ENCODE results near the gene TRIO.

TRIO gene

DNA sequence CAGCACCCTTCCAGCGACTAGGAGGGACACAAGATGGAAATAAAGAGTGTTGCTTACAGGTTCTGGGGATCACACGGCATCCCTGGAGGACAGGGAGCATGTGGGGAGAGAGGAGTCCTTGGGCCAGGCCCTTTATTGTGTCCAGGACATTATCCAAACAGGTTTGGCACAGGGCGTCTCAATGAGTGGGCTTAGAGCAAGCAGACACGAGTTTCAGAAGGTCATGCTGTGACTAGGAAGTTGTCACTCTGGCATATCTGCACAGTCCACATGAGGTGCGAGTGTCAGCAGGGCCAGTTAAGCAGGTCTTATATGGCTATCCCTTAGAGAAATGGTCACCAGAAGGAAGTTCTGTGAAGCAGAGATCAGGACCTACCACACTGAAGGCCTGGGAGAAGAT lies 263.9 kb downstream of the TRIO start:
- DNase-seq (ENCODE audit: insufficient read length, low spot score): no peak
- no peak for FAIRE-seq
- TF ChIP-seq, protein P1, sequence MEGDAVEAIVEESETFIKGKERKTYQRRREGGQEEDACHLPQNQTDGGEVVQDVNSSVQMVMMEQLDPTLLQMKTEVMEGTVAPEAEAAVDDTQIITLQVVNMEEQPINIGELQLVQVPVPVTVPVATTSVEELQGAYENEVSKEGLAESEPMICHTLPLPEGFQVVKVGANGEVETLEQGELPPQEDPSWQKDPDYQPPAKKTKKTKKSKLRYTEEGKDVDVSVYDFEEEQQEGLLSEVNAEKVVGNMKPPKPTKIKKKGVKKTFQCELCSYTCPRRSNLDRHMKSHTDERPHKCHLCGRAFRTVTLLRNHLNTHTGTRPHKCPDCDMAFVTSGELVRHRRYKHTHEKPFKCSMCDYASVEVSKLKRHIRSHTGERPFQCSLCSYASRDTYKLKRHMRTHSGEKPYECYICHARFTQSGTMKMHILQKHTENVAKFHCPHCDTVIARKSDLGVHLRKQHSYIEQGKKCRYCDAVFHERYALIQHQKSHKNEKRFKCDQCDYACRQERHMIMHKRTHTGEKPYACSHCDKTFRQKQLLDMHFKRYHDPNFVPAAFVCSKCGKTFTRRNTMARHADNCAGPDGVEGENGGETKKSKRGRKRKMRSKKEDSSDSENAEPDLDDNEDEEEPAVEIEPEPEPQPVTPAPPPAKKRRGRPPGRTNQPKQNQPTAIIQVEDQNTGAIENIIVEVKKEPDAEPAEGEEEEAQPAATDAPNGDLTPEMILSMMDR (IDR thresholded peaks at IDR 0.05; ENCODE audit: insufficient read depth, missing control alignments): no peak

DNA sequence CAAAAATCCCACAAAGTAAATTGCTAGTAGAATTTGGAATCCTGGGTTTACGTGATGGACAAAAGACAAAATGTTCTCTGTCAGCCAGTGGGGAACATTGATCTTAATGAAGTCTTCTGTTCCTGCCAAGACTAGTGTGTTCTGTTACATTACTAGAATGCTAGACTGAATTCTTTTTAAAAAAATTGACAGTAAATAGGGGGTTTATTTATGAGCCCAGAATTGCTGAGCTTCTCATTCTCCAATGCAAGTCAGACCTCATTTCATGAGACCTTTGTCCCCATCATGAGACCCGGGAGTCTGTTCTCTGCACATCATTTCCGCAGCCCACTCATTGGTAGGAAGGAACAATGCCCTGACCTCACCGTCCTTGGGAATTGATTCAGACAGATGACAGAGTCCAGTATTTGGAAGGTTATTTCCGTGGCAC lies 264.6 kb downstream of the TRIO start:
- TF ChIP-seq, protein P1 (IDR thresholded peaks at IDR 0.05; ENCODE audit: insufficient read depth, missing control alignments): no peak
- DNase-seq (ENCODE audit: insufficient read length, low spot score) (no peak), FAIRE-seq (no peak)

DNA sequence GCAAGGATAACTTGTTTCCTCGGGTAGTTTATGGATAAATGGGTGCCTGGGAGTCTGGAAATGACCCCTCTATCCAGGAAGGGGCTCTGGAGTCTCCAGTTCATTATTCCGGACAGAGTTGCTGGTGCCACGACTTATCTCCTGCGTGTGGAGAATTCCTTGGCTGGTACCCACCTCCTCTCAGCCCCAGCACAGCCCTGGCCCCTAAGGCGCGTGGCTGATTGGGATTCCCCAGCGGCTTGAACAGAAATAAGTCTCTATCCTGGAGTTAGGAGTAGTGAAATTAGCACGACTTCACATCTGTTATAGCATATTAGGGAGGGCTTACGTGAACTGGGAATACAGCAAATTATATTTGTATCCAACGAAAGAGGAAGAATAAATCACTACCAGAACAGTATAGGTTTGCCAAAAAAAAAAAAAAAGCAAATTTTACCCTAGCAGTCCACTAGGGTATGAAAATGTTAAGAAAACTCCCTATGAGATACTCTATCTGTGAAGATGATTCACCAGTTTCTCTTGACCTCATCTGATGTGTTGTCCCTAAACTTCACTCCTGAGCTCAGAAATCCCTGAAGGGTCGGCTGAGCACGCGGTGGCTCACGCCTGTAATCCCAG lies 265.9 kb downstream of the TRIO start:
- FAIRE-seq: no peak
- DNase-seq (ENCODE audit: insufficient read length, low spot score): no peak
- TF ChIP-seq, protein P1 (IDR thresholded peaks at IDR 0.05; ENCODE audit: insufficient read depth, missing control alignments): no peak

DNA sequence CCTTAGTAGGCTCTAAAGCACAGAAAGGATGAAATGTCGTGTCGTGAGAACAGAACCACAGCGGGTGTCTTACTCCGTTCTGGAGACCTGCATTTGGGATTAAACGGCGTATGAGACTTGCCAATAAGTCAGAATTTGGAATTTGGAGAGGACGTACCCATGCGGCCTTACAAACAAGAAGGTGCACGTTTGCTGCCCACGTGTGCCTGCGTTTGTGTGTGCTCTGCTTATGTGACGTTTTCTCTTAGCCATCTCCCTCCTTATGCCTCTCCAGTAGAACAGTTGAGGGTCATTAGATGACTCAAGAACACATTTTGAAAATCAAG lies 266.9 kb downstream of the TRIO start:
- TF ChIP-seq, protein P1 (IDR thresholded peaks at IDR 0.05; ENCODE audit: insufficient read depth, missing control alignments): no peak
- FAIRE-seq: no peak
- no peak for DNase-seq (ENCODE audit: insufficient read length, low spot score)

DNA sequence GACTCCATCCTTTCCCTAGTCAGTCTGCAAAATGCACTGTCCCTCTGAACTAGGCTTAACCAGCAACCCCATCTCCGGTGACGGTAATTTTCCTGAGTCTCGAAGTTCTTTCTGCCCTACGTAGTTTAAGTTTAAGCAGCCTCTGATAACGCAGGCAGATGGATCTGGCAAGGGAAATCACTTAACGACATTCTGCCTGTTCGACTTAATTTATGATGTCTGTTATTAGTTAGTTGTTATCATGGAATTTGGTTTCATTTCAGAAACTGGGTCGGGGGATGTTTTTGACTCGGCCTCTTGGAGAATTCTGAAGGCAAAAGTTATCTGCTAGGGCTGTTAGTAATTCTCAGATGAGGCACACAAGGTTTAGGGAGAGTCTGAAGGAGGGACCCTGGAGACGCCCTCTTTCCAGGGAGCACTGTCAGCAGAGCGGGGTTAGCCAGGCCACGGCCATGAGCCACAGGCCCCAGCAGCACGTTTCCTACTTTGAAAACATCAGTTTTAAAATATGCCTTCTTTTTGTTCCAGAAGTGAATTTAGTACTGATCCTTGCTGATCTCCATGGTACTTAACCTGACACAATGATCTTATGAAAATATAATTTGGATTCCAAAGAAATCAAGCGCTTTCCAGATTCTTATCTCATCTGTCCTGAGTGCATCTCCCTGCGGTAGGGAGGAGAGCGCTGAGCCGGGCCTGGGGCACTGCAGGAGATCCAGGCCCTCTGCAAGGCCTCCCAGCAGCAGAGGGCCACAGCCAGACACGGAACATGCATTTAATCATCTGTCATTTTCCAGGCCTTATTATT lies 267.5 kb downstream of the TRIO start:
- no peak for FAIRE-seq
- TF ChIP-seq, protein P1 (IDR thresholded peaks at IDR 0.05; ENCODE audit: insufficient read depth, missing control alignments): no peak
- DNase-seq (ENCODE audit: insufficient read length, low spot score): no peak

DNA sequence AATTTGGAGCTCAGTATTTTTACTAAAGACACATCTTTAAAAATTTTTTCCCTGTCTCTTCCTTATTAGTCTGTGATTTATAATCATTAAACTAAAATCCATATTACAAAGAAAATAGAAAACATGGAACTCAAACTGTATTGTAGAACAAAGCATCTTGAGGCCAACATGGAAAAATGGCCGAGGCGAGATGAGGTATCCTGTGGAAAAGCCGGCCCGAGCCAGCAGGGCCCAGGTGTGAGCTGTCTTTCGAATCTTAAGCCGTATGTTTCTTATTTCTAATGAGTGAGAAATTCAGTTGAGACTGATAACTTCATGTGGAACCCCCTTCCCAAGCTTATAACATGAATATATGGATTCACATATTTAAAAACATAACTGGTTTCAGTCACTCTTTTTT lies 268.1 kb downstream of the TRIO start:
- TF ChIP-seq, protein P1 (IDR thresholded peaks at IDR 0.05; ENCODE audit: insufficient read depth, missing control alignments): no peak
- no peak for FAIRE-seq
- no peak for DNase-seq (ENCODE audit: insufficient read length, low spot score)

DNA sequence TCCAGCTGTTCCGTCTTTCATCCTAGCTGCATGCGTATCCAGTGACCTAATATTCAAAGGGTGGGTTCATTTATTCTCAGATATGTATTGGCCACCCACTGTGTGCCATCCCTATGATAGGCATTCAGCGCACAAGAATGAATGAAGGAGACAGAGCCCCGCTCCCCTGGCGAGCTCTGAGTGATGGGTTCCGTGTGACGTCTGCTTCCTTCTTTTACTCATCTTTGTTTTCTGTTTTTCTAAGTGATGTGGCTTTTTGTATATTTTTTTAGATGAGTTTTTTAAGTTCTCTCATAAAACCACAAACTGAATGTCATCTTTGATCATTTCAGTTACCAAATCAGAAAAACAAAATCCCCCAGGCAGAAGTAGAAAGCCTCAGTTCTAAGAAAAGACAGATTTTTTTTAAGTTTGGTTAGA lies 270.2 kb downstream of the TRIO start:
- no peak for FAIRE-seq
- no peak for DNase-seq (ENCODE audit: insufficient read length, low spot score)
- TF ChIP-seq, protein P1 (IDR thresholded peaks at IDR 0.05; ENCODE audit: insufficient read depth, missing control alignments): no peak

Measured in D721Med (cell line).